Adrenal gland (tissue), 12 donors: ENCODE measurements around the gene PPIL1. TPM values are rescaled to one million over a fixed set of nuclear protein-coding genes. Genes with fewer than 3 reads are reported as not detected.

Experiments
- DNase-seq, 7 donors: peaks; one replicate each; pipeline ENCODE4 v3.0.0-alpha.2; 2019 to 2020
- H3K27ac ChIP-seq, 5 donors: fragments of 200-600 bp; sonication (generic) in 4 of 5; 1 replicate in 3 of 5; 2 replicates in 2 of 5; pipeline versions ENCODE4 v1.5.1 to v1.8.0; 2016 to 2020; ENCODE audit warnings: mild to moderate bottlenecking in 1 of 5
- H3K27me3 ChIP-seq: fragments of 200-600 bp; 2 replicates; pipeline ENCODE4 v1.8.0; 2021
- H3K36me3 ChIP-seq, 2 donors: fragments of 200-600 bp; replicated peaks in 1 of 2; 1 replicate in 1 of 2; 2 replicates in 1 of 2; pipeline versions ENCODE4 v1.5.1 to v1.8.0; 2018 to 2022
- H3K4me1 ChIP-seq, 2 donors: fragments of 200-600 bp; replicated peaks in 1 of 2; 1 replicate in 1 of 2; 2 replicates in 1 of 2; pipeline versions ENCODE4 v1.5.1 to v1.8.0; 2018 to 2021
- H3K4me3 ChIP-seq, 4 donors: fragments of 200-600 bp; sonication (generic) in 3 of 4; one replicate each; pipeline ENCODE4 v1.5.1; 2016 to 2018
- H3K9me3 ChIP-seq, 3 donors: fragments of 200-600 bp; sonication (generic) in 1 of 3; replicated peaks in 1 of 3; 1 replicate in 2 of 3; 2 replicates in 1 of 3; pipeline versions ENCODE4 v1.5.1 to v1.8.0; 2016 to 2021
- CTCF ChIP-seq, 6 experiments: fragments of 450-650 bp in 4 of 6; fragments of 200-600 bp in 2 of 6; sonication (generic) in 1 of 6; IDR thresholded peaks; 1 replicate in 5 of 6; 2 replicates in 1 of 6; pipeline versions ENCODE4 v1.5.1 to v1.8.0; 2016 to 2021; ENCODE audit warnings: antibody characterized with exemption in 6 of 6, mild to moderate bottlenecking in 2 of 6, moderate library complexity in 1 of 6
- POLR2A ChIP-seq, 2 donors: fragments of 450-650 bp; IDR thresholded peaks; one replicate each; pipeline ENCODE4 v1.6.1; 2017; ENCODE audit warnings: antibody characterized with exemption in 2 of 2, mild to moderate bottlenecking in 2 of 2, moderate library complexity in 1 of 2
- WGBS, 4 donors: extraction: QIAGEN DNeasy Blood & Tissue Kit in 2 of 4; methylation state at CpG; one replicate each; pipeline versions ENCODE4 v1.1.5 to v1.1.7; 2013 to 2017; 5-methylcytosine and 5-hydroxymethylcytosine counted together
- intact Hi-C, 2 donors: fragments of 100-400 bp; cut with DNase I; formaldehyde crosslinking; loops; one replicate each; pipeline versions ENCODE4 v1.14.1 to v1.15.0; 2022 to 2023
- polyA plus RNA-seq, 3 donors: library from polyadenylated mRNA; stranded (reverse); fragments of 200-250 nt in 2 of 3; fragments of 350-450 nt in 1 of 3; fragmentation: Illumina TruSeq in 1 of 3; extraction: RNeasy Lipid Tissue Mini Kit (QIAGEN cat#74804) in 1 of 3; gene quantifications; one replicate each; pipeline ENCODE4 v1.2.3, GENCODE V29; 2013 to 2014
- total RNA-seq, 9 donors: library from RNA; depleted of rRNA in 4 of 9; stranded (reverse); fragments of >200 nt in 4 of 9; fragments of 120-200 nt in 1 of 9; fragmentation: NEBNext Ultra II Directional in 1 of 9; extraction: Animal tissue kit (Norgen Biotek cat#: 25700) in 1 of 9; gene quantifications; one replicate each; pipeline versions ENCODE4 v1.1.0 to v1.2.4, GENCODE V29; 2013 to 2023
- donor health status: healthy with polysubstance abuse.
- donor health status: Bipolar disorder and iron deficiency.
- donor health status: DM: yes; HTN: yes; CAD: no.
- donor health status: DM: no; HTN: no; CAD: no.
- donor health status: DM: no; HTN: no; CAD: no.
- donor health status: DM: yes; HTN: yes; CAD: no.

Gene PPIL1
- total and polyA plus RNA-seq, 12 donors, result 8.2 to 138 (median 49.9) TPM

GRCh38 chr6:36855750-36856149 is 18.9 kb downstream of the PPIL1 start:
- H3K4me1 ChIP-seq, result peaks cover 22 to 37% of the 10 kb centered on the region in 2 donors
- TF ChIP-seq CTCF (IDR thresholded peaks at IDR 0.05), result no peak
- TF ChIP-seq POLR2A (IDR thresholded peaks at IDR 0.05), result no peak
- no peaks in the 10 kb centered on the region for H3K36me3 ChIP-seq
- intact Hi-C loops, result no loop called here
- 94 to 99% (median 96%) methylated on average over 10 of the region's 10 CpGs for WGBS, 4 donors
- H3K27ac ChIP-seq, result peak overlapping the region in 2 of 5 donors; percentile 20 to 52
- H3K9me3 ChIP-seq, result no peaks in the 10 kb centered on the region
- H3K4me3 ChIP-seq, result no peak overlapping the region
- DNase-seq, result peak in 2 of 7 donors; percentile 20 to 48
- H3K27me3 ChIP-seq, result no peaks in the 10 kb centered on the region

- no peaks in the 10 kb centered on the region for H3K9me3 ChIP-seq
- H3K36me3 ChIP-seq, result no peaks in the 10 kb centered on the region
- H3K4me3 ChIP-seq, result no peak overlapping the region
- intact Hi-C loops, result loop anchor here in 1 of 2 donors (5.0 kb wide), 1 partner anchor 86 kb away; no protein-coding TSS in a partner anchor
- H3K27ac ChIP-seq, result peak overlapping the region in 3 of 5 donors; percentile 4 to 33 (median 14)
- WGBS, 4 donors, result 75 to 82% (median 81%) methylated on average over 5 of the region's 5 CpGs
- DNase-seq, result peak in 5 of 7 donors; percentile 46 to 73 (median 62)
- peaks cover 16 to 38% of the 10 kb centered on the region in 2 donors for H3K4me1 ChIP-seq
- no peak for TF ChIP-seq POLR2A (IDR thresholded peaks at IDR 0.05)
- TF ChIP-seq CTCF (IDR thresholded peaks at IDR 0.05), result no peak
- no peaks in the 10 kb centered on the region for H3K27me3 ChIP-seq
Measured at GRCh38 chr6:36853325-36853724, 21.3 kb downstream of the PPIL1 start.

DNA sequence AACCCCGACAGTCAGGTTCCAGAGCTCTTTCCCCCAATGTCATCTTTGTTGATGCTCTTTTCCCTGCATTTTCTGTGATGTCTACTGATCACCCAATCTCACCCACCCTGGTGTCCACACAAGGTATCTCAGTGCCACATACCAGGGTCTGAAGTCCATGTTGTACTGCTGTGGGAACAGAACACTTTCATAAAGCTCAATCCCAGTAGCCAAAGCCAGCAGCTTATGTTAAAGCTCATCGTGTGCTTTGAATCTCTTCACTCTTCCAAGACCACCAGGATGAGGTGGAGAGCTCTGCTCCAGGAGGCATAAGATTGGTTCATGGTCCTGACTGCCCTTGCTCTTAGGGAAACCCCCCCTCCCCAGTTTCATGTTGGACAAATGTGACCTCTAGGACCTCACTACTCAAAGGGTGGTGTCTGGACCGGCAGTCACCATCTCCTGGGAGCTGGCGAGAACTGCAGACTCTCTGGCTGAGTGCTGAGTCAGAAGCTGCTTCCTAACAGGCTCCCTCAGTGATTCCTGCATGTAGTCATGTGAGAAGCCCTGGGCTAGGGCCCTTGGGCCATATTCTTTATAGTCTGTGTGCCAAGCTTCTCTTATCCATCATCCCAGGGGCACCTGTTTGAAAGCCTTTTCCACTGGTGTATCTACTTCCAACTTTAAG is 22.0 kb downstream of the PPIL1 start:
- H3K4me3 ChIP-seq, result no peak overlapping the region
- no peaks in the 10 kb centered on the region for H3K9me3 ChIP-seq
- H3K4me1 ChIP-seq, result peaks cover 12 to 34% of the 10 kb centered on the region in 2 donors
- no peaks in the 10 kb centered on the region for H3K36me3 ChIP-seq
- H3K27ac ChIP-seq, result peak overlapping the region in 2 of 5 donors; percentile 14 to 32
- WGBS, 4 donors, result 62 to 96% (median 67%) methylated on average over 2 to 4 of the region's 4 CpGs
- no peaks in the 10 kb centered on the region for H3K27me3 ChIP-seq
- TF ChIP-seq POLR2A (IDR thresholded peaks at IDR 0.05) (no peak), CTCF (IDR thresholded peaks at IDR 0.05) (no peak)
- intact Hi-C loops, result loop anchor here in 1 of 2 donors (5.0 kb wide), 1 partner anchor 85 kb away; no protein-coding TSS in a partner anchor
- DNase-seq, result peak in 4 of 7 donors; percentile 41 to 54 (median 46)

- Histone ChIP-seq H3K4me1 (peaks cover 3 to 26% of the 10 kb centered on the region in 2 donors), H3K9me3 (no peaks in the 10 kb centered on the region), H3K27ac (peak overlapping the region in 2 of 5 donors; percentile 12 to 14), H3K36me3 (no peaks in the 10 kb centered on the region), H3K4me3 (no peak overlapping the region), H3K27me3 (no peaks in the 10 kb centered on the region)
- TF ChIP-seq POLR2A (IDR thresholded peaks at IDR 0.05) (no peak), CTCF (IDR thresholded peaks at IDR 0.05) (no peak)
- DNase-seq, result no peak
- WGBS, 4 donors, result 61 to 75% (median 71%) methylated on average over 4 of the region's 4 CpGs
- intact Hi-C loops, result loop anchor here in 1 of 2 donors (5.0 kb wide), 1 partner anchor 84 kb away; no protein-coding TSS in a partner anchor
Measured at GRCh38 chr6:36851626-36852025, 23.0 kb downstream of the PPIL1 start.
